Fibroblast of the conjunctiva (primary cell): ENCODE results near the gene HOXA4.

Experiments
- DNase-seq: peaks from one replicate; pipeline ENCODE4 v3.0.0-alpha.2; 2010; ENCODE audit warnings: low read depth

Gene HOXA4

DNA sequence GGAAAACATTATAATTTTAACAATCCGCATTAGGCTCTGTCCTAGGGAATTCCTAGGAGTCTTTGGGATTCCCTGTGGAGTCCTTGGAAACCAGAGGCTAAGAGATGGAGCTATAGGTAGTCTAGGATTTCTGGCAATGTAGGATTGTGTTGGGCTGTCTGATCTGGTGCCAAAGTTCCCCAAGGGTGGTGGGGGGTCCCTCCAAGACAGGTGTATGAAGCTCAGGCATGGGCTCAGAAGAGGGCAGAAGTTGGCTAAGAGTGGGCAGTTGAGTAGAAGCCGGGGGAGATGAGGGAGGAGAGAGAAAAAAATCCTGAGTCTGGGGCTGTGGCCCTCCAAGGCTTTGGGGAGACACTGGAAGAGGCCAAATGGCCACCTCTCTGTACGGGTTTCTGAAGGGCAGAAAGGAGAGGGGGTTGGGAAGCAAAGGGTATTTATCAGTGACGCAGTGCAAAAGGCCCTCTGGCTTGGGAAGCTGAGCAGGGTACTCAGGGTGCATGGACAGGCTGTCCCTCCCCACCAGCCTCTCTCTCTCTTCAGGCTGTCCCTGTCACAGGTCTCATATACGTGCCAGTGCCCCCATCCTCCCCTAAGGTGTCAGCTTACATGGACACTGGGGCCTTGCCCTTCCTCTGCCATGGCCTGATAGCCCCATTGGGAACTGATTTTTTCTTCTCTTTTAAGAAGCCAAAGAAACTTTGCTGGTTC, 16.1 kb upstream of the HOXA4 start:
- DNase-seq = no peak

DNA sequence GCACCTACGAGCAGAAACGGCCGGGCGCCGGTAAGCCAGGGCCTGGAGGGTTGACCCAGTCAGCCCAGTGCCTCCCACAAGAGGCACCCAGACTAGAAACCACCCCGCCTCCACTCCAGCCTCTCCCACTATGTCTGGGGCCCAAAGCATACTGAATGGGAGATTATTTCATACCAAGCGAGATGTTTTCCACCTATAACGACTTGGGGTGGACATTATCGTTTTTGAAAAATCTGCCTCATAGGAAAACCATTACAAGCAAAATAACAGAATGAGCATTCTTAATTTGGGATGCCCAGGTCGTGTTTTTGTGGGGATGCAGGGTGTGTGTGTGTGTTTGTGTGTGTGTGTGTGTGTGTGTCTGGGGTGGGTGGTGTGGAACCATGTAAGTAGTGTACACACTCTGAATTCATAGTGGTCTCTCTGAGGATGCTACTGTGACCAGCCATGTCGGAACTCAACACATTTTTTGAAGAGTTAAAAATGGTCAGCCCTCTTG, 15.4 kb upstream of the HOXA4 start:
- DNase-seq = no peak

DNA sequence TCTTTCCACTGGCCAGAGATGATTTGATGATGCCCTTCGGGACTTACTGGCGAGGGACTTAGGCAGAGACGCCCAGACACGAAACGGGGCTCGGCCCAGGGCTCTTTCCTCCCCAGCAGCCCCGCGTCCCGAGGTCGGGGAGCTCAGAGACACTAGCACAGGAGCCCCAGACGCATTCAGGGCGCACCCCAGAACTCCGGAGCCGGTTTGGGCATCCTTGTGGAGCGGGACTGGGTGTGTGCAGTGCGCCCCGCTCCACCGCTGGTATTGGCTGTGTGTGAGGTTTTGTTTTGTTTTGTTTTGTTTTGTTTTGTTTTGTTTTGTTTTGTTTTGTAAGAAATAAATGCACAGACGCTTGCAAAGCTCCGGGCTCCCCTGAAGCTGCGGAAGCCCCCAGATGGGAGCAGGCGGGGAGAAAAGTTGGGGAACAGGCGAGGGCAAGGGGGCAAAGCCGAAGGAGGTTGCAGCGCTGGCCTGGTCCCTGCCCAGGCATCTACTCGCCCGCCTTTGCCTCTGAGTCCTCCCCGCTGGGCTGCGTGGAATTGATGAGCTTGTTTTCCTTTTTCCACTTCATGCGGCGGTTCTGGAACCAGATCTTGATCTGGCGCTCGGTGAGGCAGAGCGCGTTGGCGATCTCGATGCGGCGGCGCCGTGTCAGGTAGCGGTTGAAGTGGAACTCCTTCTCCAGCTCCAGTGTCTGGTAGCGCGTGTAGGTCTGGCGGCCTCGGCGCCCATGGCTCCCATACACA, 14.8 kb upstream of the HOXA4 start:
- no peak for DNase-seq

DNA sequence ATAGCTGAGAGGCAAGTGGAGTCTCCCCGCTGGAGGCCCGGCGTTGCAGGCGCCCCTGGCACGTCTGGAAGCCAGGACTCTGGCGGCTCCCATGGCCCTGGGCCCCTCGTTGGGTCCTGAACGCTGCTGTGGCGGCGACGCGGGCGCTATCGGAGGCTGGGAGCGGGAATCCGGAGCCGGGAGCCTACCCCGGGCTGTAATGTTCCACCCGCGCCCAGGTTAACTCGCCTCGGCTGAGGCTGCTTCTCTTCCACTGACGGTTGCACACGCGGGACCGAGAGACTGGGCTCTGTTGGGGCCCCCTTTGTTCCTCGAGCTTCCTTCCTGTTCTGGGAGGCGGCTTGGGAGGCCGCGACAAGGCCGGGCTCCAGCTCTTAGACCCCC, 14.2 kb upstream of the HOXA4 start:
- no peak for DNase-seq

DNA sequence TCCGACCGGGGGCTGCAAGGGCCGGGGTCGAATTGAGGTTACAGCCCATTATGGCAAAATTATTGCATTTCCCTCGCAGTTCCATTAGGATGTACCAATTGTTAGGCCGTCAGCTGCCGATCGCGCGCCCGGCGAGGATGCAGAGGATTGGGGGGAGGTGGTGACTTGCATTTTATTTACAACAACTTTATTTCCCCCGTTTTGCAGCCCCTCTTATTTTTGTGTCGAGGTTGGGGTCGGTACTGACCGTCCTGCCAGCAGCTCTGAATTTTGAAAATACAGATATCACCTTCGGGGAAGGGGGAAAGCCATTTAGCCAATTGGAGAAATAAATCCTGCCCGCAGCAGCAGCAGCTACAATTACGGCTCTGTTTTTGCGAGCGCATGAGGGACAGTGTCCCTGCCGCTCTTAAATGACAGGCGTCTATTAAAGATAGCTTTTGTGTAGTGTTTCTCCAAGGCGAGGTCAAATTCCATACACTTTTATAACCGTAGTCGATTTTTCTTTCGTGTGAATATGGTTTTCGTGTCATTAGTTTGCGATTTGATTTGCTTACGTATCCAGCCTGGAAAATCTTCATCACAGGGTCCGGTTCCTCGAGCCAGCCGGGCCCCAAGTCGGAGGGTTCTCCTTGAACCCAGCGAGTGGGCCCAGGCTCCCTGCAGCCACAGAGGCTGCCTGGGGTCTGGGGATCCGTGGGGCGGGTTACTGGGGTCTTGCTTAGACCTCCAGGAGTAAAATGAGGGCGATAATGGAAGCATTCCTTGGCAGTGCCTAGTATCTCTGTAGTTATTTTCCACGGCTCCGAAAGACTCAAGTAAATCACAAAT, 13.6 kb upstream of the HOXA4 start:
- DNase-seq = no peak

DNA sequence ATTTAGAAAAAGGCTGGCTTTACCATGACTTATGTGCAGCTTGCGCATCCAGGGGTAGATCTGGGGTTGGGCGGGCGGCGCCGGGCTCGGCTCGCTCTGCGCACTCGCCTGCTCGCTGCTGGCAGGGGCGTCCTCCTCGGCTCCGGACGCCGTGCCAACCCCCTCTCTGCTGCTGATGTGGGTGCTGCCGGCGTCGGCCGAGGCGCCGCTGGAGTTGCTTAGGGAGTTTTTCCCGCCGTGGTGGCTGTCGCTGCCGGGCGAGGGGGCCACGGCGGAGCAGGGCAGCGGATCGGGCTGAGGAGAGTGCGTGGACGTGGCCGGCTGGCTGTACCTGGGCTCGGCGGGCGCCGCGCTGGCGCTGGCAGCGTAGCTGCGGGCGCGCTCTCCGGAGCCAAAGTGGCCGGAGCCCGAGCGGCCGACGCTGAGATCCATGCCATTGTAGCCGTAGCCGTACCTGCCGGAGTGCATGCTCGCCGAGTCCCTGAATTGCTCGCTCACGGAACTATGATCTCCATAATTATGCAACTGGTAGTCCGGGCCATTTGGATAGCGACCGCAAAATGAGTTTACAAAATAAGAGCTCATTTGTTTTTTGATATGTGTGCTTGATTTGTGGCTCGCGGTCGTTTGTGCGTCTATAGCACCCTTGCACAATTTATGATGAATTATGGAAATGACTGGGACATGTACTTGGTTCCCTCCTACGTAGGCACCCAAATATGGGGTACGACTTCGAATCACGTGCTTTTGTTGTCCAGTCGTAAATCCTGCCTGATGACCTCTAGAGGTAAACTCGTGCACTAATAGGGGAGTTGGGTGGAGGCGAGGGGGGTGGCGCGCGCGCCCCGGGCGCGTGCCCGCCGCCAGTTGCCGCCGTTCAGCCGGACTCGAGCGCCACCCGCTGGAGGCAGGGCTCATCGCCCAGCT, 12.7 kb upstream of the HOXA4 start, which contains the start of gene HOXA5:
Gene HOXA5 (minus strand): TSS at position 659 of the 927 bp plus-strand sequence. CDS start 74 bp downstream, at position 585.
- no peak for DNase-seq

DNA sequence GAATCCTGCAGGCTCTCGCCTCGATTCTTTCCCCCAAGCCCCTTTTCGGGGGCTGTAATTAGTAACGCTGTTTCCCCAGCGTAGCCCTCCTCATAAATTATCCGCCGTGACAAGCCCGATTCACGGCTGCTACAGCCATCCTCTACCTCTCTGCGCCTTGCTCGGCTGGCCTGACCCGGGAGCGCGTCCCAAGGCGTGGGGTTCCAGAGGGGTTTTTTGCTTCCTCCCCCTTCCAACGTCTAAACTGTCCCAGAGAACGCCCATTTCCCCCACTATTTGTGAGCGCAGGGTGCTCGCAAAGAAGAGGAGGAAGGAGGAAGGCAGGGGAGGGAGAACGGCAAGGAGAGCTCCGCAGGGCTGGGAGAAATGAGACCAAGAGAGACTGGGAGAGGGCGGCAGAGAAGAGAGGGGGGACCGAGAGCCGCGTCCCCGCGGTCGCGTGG, 12.0 kb upstream of the HOXA4 start:
- no peak for DNase-seq

DNA sequence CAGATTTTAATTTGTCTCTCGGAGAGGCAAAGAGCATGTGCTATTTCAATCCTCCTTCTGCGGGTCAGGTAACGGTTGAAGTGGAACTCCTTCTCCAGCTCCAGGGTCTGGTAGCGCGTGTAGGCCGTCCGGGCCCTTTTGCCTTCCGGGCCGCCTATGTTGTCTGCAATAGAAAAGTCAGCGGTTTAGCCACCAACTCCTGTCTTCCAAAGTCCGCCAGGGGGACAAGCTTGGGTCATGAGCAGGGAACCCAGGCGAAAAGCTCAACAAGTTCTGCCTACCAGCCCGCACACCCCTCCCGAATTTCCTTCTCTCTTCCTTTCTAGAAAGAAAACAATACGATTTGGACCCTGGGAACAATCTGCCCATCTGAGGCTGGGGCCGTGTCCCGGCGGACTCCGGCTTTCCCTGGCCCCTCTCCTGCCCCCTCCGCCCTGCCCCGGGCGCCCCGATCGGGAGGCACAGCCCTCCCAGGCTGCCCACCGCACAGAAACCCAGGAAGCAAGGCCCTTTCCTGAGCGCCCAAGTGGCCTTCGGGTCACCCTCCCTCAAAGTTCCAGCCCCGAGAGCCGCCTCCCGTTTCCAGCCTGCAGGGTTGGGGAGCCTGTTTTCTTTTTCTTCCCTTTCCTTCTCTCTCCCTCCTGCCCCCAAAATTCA, 11.5 kb upstream of the HOXA4 start:
- DNase-seq = no peak

DNA sequence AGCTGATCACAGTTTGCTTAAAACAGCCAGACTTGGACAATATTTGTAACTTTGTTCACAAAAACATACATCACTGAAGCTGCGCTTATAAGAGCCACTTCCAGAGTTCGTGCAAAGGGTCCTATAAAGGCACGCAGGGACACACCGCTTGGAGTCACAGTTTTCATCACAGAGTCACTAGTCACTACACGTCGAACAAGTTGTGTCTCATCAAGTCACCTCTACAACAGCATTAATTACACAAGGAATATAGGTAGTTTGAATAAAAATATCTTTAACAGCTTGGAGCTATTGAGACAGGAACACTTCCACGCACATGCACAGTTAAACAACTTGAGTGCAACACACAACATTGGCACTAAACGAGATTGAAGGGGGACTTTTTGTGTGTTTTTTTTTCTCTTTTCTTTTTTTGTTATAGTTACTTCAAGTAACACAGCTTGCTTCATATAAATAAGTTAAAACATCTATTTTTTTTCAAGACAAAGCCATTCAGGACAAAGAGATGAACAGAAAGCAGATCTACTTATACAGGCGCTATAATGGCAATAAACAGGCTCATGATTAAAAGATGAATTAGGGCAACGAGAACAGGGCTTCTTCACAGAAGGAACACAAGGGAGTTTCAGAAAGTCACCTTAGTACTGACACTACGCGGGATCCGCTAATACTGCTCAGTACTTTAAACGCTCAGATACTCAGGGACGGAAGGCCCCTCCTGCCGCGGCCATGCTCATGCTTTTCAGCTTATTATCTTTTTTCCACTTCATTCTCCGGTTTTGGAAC, 10.8 kb upstream of the HOXA4 start:
- DNase-seq = no peak

DNA sequence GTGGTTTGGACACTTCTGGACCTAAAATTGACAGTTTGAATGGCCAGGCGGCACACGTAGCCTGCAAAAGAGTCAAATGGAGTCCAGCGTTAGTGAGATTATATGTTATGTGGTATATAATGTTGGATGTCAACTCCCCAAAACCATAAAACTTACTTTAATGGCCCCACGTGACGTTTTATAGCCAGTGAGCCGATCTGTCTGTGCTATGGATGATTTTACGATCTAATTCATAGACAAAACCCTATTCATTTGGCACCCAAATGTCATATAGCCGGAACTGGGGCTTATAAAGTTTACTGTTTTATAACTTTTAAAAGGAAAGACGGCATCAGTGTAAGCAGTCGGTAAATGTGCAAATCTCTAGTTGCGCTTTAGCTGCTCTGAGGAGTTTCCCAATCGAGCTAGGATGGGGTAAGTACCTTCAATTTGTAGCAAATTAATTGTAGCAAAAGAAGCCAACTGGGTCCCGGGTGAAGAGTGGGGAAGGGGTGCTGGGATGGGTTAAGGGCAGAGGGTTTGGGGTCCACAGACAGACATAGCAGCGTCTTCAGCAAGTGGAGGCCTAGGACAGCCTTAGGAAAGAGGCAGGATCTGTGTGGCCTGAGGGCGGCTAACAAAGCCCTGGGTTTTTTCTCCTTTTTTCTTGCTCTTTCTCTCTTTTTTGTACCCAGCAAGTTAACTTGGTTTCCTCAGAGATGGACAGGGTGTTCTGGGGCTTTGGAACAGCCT, 9.7 kb upstream of the HOXA4 start:
- DNase-seq = no peak

DNA sequence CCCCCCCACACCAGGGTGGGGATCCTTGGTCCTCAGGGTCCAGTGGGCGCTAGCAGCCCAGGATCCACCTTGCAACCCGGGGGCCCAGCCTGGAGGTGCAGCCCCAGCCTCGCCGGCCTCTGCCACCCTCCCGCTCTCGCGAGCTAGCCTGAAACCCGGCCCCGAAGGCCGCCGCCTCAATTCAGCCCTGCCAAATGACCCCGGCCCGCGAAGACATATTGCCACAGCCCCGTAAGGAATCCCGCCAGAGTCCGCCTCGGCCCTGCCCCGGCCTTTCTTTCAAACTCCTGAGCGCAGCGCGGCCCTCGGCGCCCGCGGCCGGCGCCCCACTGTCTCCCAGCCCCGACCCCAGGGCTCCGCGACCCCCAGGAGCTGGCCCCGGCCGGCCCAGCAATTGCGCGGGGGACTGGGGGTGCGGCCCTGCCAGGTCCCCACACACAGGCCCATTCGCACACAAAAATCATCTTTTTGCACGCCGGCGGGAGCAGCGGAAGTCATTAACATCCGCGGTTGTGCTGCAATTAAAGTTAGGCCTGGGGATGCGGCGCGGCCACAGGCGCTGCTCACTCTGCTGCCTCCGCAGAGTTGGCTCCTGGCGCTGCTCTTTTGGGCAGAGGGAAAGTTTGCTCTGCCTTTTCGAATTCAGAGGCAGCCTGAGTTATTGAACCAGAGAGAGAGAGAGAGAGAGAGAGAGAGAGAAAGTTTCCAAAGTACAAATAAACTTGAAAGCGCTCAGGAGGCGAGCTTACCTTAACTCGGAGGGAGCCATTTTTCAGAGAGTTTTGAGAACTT, 9.0 kb upstream of the HOXA4 start:
- no peak for DNase-seq

DNA sequence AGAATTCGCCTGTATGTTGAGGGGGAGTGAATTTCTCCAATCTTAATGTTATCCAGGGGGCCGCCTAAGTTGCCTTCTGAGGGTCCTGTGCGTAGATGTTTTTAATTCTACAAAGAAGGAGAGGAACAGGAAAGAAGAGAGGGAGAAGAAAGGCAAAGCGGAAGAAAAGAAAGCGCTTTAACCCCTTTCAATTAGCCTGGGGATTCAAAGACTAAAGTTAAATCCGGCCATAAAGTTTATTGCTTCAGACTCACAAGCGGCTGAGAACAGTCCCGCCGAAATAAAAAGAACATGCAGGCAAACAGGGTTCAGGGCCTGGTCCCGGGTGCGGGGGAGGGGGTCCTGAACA, 8.4 kb upstream of the HOXA4 start:
- DNase-seq = no peak

DNA sequence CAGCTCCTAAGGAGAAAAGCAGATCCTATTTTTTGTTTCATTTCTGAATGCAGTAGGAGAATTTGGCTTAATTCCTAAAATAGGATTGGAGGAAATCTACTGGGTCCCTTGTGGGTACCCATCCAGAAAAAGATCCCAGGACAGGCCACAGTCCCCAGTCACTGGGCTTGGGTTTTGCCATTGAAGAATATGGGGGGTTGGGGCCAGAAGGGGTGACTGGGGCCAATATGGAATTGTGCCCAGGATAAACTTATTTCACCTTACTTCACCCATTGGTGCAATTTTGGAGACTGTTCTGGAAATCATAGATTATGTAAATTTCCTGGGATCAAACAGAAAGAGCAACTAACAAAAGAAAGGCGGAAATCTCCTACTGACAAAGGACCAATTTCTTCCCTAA, 7.9 kb upstream of the HOXA4 start:
- no peak for DNase-seq

DNA sequence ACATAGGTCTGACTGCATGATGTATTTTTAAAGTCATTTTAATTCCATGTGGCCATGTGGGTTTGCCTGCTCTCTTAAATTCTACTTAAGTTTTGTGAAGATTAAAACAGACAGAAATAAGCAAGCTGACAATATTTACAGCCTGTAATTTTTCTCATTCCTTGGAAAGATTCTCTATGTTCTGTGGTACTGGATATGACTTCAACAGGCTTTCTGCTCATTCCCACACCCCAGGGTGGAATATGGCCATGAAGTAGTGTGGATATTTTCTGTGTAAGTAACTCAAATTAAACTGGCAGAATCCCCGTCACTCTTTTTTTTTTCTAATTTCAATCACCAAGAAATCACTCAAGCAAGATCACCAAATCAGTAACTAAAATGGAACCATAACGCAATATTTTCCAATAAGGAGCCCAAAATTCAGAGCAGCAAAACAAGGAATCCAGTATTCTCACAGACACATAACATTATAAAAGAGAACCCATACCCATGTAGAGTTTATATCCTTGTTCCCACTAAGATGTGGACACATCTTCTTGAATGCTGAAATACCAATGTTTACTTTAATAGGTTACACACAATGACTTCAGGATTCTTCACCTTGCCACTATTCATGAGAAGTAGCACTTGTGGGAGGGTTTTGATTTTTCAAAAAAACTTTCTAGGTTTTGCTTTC, 7.2 kb upstream of the HOXA4 start:
- no peak for DNase-seq

DNA sequence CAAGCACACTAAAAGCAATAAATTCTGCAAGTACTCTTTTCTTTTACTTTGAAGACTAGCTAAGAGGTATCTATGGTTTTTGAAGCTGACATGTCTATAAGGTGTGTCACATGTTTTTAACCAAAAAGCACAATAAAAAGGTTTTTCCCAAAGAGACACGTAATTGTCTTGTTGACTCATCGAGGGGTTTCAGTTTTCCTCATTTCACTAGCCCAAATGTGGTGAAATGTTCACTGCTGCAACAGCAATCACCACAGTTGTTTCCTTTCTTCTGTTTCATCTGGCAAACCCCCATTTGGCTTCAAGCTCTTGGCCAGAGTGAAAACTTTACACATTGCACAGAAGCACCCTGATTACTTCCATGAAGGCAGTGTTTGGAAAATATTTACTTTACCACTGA, 3.8 kb upstream of the HOXA4 start:
- no peak for DNase-seq

DNA sequence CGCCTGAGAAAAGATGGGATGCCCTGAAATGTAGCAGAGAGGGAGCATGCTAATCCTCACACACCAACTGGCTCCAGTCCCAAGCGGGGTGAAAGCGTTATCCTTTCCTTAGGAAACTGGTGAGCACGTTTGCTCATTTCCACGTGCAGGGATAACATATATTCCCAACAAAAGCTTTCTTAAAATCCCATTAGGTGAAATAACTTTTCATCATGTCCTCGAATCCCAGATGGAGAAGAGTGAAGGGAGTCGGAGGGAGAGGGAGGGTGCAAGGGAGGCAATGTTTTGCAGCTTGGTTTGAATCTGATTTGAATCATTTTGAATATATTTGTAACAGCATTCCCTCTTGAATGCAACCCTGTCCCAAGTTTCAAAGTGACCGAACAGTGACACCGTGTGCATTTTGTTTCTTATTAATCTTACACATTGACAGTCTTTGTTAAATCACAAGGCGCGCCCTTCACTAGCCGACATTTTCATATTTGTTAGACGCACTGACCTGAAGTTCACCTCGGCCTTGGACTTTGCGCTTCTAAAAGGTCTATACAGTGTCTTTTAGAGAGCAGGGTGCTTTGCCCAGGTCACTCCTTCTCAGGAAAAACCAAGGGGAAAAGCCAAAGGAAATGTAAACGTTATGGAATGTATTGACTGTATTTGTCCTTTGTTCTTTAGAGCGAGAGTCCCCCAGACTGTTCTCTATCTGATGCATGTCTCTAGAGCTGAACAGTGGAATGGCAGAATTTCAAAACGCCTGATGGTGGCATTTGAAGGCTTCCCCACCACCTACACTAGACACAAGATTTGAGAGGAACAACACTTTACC, 3.1 kb upstream of the HOXA4 start:
- no peak for DNase-seq

DNA sequence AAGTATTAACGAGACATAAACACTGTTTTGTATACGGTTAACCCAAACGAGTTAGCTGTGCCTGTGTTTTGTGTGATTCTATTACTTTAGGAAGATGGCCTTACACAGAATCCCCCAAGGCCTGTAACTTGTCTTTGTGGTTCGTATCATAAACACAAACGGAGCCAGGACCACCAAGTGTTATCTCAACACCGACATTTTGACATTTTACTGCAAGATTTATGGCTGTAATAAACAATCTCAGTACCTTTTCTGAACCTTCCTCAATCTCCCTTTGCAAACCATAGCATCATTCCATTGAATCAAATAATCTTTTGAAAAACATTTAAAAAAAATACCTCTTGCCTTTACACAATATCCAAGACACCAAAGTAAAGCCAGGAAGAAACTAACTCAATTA, 2.4 kb upstream of the HOXA4 start:
- DNase-seq = no peak
